GM23338 (cell line): Measurements from ENCODE around the gene ACTMAP. TPM values are rescaled to one million over a fixed set of nuclear protein-coding genes. Genes with fewer than 3 reads are reported as not detected.
"Not testable (repeated sequence)": the region's sequence is repeated elsewhere in the genome, so short reads cannot be mapped to it uniquely, and the experiment has no call there.

Experiments used
- ATAC-seq: fragments of 200-7000 bp; cut with Tn5 transposase; 3 replicates; pipeline ENCODE4 v1.9.1; 2020
- DNase-seq: peaks from one replicate; pipeline ENCODE4 v3.0.0-alpha.2; 2015; ENCODE audit warnings: low spot score
- H2AFZ ChIP-seq: fragments of 200-600 bp; sonication (generic); 2 replicates; pipeline ENCODE4 v1.8.0; 2016; ENCODE audit warnings: antibody characterized with exemption, mild to moderate bottlenecking, moderate library complexity
- H3F3A ChIP-seq: fragments of 200-600 bp; sonication (generic); replicated peaks from 2 replicates; pipeline ENCODE4 v1.8.0; 2017; ENCODE audit warnings: antibody characterized with exemption, mixed run types, low read depth
- H3K27ac ChIP-seq: fragments of 200-600 bp; sonication (generic); 2 replicates; pipeline ENCODE4 v1.6.1; 2016; ENCODE audit warnings: low read depth
- H3K27me3 ChIP-seq: fragments of 200-600 bp; sonication (generic); 2 replicates; pipeline ENCODE4 v1.8.0; 2016; ENCODE audit warnings: mild to moderate bottlenecking, mixed run types, moderate library complexity; ENCODE audit not compliant: insufficient read depth
- H3K36me3 ChIP-seq: fragments of 200-600 bp; sonication (generic); 2 replicates; pipeline ENCODE4 v1.8.0; 2016; ENCODE audit warnings: mild to moderate bottlenecking; ENCODE audit not compliant: insufficient read depth
- H3K4me1 ChIP-seq: fragments of 200-600 bp; sonication (generic); 2 replicates; pipeline ENCODE4 v1.8.0; 2016; ENCODE audit warnings: mild to moderate bottlenecking, moderate library complexity; ENCODE audit not compliant: insufficient read depth
- H3K4me2 ChIP-seq: fragments of 200-600 bp; sonication (generic); 2 replicates; pipeline ENCODE4 v1.7.1; 2017; ENCODE audit warnings: mixed run types
- H3K4me3 ChIP-seq: fragments of 200-600 bp; sonication (generic); 2 replicates; pipeline ENCODE4 v1.6.1; 2016; ENCODE audit warnings: mixed run types
- H3K79me2 ChIP-seq: fragments of 200-600 bp; sonication (generic); replicated peaks from 2 replicates; pipeline ENCODE4 v1.8.0; 2017; ENCODE audit warnings: mild to moderate bottlenecking; ENCODE audit not compliant: insufficient read depth
- H3K9me2 ChIP-seq: fragments of 200-600 bp; sonication (generic); 2 replicates; pipeline ENCODE4 v1.8.0; 2017; ENCODE audit not compliant: insufficient read depth
- H4K20me1 ChIP-seq: fragments of 200-600 bp; sonication (generic); replicated peaks from 2 replicates; pipeline ENCODE4 v1.8.0; 2017; ENCODE audit warnings: mild to moderate bottlenecking; ENCODE audit not compliant: insufficient read depth
- H3K27ac Mint-ChIP-seq: 2 replicates; pipeline ENCODE4 v1.8.0; 2020; ENCODE audit warnings: inconsistent platforms, mild to moderate bottlenecking, moderate library complexity, mixed read lengths
- H3K27me3 Mint-ChIP-seq: 3 replicates; pipeline ENCODE4 v1.8.0; 2022; ENCODE audit warnings: low read depth, mild to moderate bottlenecking, moderate library complexity, mixed read lengths, inconsistent platforms; ENCODE audit not compliant: insufficient read depth, poor library complexity
- H3K36me3 Mint-ChIP-seq: 3 replicates; pipeline ENCODE4 v1.8.0; 2021; ENCODE audit warnings: low read depth, mild to moderate bottlenecking, inconsistent platforms, moderate library complexity, mixed read lengths
- H3K4me1 Mint-ChIP-seq: 3 replicates; pipeline ENCODE4 v1.8.0; 2020; ENCODE audit warnings: mild to moderate bottlenecking, inconsistent platforms, mixed read lengths
- H3K4me3 Mint-ChIP-seq: 3 replicates; pipeline ENCODE4 v1.8.0; 2021; ENCODE audit warnings: moderate library complexity, mild to moderate bottlenecking, inconsistent platforms, mixed read lengths
- H3K9me3 Mint-ChIP-seq: 3 replicates; pipeline ENCODE4 v1.8.0; 2020; ENCODE audit warnings: moderate library complexity, mild to moderate bottlenecking, inconsistent platforms, mixed read lengths
- CREB1 ChIP-seq: fragments of 250-450 bp; sonication (Bioruptor Pico); IDR thresholded peaks from 2 replicates; pipeline ENCODE4 v1.5.0; 2020; ENCODE audit warnings: low read depth, mild to moderate bottlenecking, moderate library complexity
- EZH2phosphoT487 ChIP-seq: fragments of 200-600 bp; sonication (generic); IDR thresholded peaks from one replicate; pipeline ENCODE4 v1.8.1; 2018; ENCODE audit warnings: antibody characterized with exemption; ENCODE audit not compliant: unreplicated experiment
- JUNB ChIP-seq: IDR thresholded peaks from one replicate; pipeline ENCODE4 v1.6.1; 2016; ENCODE audit warnings: antibody characterized with exemption; ENCODE audit not compliant: unreplicated experiment
- NANOG ChIP-seq: IDR thresholded peaks from 2 replicates; pipeline ENCODE4 v1.6.1; 2016; ENCODE audit warnings: antibody characterized with exemption, borderline replicate concordance
- REST ChIP-seq: IDR thresholded peaks from one replicate; pipeline ENCODE4 v1.6.1; 2018; ENCODE audit warnings: antibody characterized with exemption; ENCODE audit not compliant: unreplicated experiment
- STAT1 ChIP-seq: IDR thresholded peaks from one replicate; pipeline ENCODE4 v1.6.1; 2016; ENCODE audit warnings: antibody characterized with exemption; ENCODE audit not compliant: unreplicated experiment
- ZNF114 ChIP-seq: fragments of 250-450 bp; sonication (Bioruptor Pico); IDR thresholded peaks from 2 replicates; pipeline ENCODE4 v1.5.0; 2020; ENCODE audit warnings: mild to moderate bottlenecking, moderate library complexity
- ZNF331 ChIP-seq: fragments of 250-450 bp; sonication (Bioruptor Pico); IDR thresholded peaks from 2 replicates; pipeline ENCODE4 v1.5.0; 2020; ENCODE audit warnings: low read depth, mild to moderate bottlenecking, moderate library complexity
- ZNF462 ChIP-seq: fragments of 250-450 bp; sonication (Bioruptor Pico); IDR thresholded peaks from 2 replicates; pipeline ENCODE4 v1.5.0; 2020; ENCODE audit warnings: mild to moderate bottlenecking, moderate library complexity
- polyA plus RNA-seq: library from polyadenylated mRNA; unstranded; fragments of >200 nt; fragmentation: Nextera tagmentation; extraction: Ambion mirVana; gene quantifications from 2 replicates; pipeline ENCODE4 v1.2.1, GENCODE V29; 2016
- total RNA-seq: library from RNA; depleted of rRNA; stranded (reverse); fragments of >200 nt; shearing (Covaris generic); gene quantifications from 2 replicates; pipeline ENCODE4 v1.2.3, GENCODE V29; 2014
- TF ChIP-seq, protein P1 (sequence below), 2 experiments: fragments of 200-600 bp in 1 of 2; sonication (generic) in 1 of 2; conservative IDR thresholded peaks; 2 replicates each; pipeline versions ENCODE4 v1.5.1 to v1.6.1; 2016 to 2017; ENCODE audit warnings: antibody characterized with exemption in 2 of 2, low read depth in 2 of 2, mild to moderate bottlenecking in 2 of 2, moderate library complexity in 1 of 2

The ACTMAP gene
- total and polyA plus RNA-seq, 2 experiments from 2014 or later = 14.9 to 16.7 TPM

DNA sequence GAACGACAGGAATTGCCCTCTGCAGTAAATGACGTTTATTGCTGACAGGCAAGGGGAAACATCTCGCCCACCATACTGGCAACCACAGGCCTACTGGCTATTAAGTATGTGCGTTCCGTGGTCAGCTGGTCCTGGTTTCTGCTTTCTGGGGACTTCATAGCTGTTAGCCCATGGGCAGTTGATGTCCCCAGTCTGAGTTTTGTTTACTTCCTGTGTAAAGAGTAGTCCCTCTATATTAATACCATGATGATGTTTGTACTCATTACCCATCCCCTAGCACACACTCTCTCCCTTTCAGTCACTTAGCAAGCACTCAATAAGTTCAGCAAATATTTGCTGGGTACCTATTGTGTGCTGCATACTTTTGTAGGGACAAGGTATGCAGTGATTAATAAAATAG, 18.6 kb upstream of the ACTMAP start (continued):
- TF ChIP-seq EZH2phosphoT487 (no peak), STAT1 (no peak), NANOG (no peak), CREB1 (CRISPR knock-in tag) (no peak)

- not testable (repeated sequence) for H3K4me1 ChIP-seq, H3K4me3 ChIP-seq, H3K4me1 Mint-ChIP-seq, ATAC-seq, H3K9me2 ChIP-seq, H3K9me3 Mint-ChIP-seq, H3K79me2 ChIP-seq, H3K27me3 Mint-ChIP-seq, H2AFZ ChIP-seq, DNase-seq, H3K27me3 ChIP-seq, H3K4me2 ChIP-seq, H3K27ac Mint-ChIP-seq, H3K4me3 Mint-ChIP-seq
- peaks cover 71% of the 10 kb centered on the region for H3K36me3 Mint-ChIP-seq
- peaks cover 44% of the 10 kb centered on the region for H3K36me3 ChIP-seq
- peaks cover 16% of the 10 kb centered on the region for H4K20me1 ChIP-seq
- H3F3A ChIP-seq = peaks cover 46% of the 10 kb centered on the region
- peak overlapping the region; percentile 66; the same call in 1 of the 2 replicates for H3K27ac ChIP-seq
Observed at GRCh38 chr19:40766385-40766784, 16.1 kb upstream of the ACTMAP start.

- Histone ChIP-seq H3K9me2 (no peaks in the 10 kb centered on the region), H3K4me2 (no peak overlapping the region), H3K79me2 (peaks cover 20% of the 10 kb centered on the region; the same call in 1 of the 2 replicates), H3K36me3 (peaks cover 67% of the 10 kb centered on the region), H3K27ac (no peak overlapping the region), H3K27me3 (no peaks in the 10 kb centered on the region), H3K4me1 (no peaks in the 10 kb centered on the region), H4K20me1 (peaks cover 34% of the 10 kb centered on the region), H3F3A (peaks cover 55% of the 10 kb centered on the region), H2AFZ (no peak overlapping the region), H3K4me3 (no peak overlapping the region)
- peaks cover 84% of the 10 kb centered on the region for H3K36me3 Mint-ChIP-seq
- H3K4me1 Mint-ChIP-seq = no peaks in the 10 kb centered on the region
- ATAC-seq = no peak
- no peak for DNase-seq
- no peak overlapping the region for H3K27ac Mint-ChIP-seq
- H3K9me3 Mint-ChIP-seq = no peaks in the 10 kb centered on the region
- H3K27me3 Mint-ChIP-seq = peaks cover 2% of the 10 kb centered on the region
- no peak overlapping the region for H3K4me3 Mint-ChIP-seq
- TF ChIP-seq ZNF114 (CRISPR knock-in tag) (no peak), ZNF331 (CRISPR knock-in tag) (no peak), ZNF462 (CRISPR knock-in tag) (no peak), JUNB (no peak), REST (no peak), EZH2phosphoT487 (no peak)
- TF ChIP-seq, protein P1, sequence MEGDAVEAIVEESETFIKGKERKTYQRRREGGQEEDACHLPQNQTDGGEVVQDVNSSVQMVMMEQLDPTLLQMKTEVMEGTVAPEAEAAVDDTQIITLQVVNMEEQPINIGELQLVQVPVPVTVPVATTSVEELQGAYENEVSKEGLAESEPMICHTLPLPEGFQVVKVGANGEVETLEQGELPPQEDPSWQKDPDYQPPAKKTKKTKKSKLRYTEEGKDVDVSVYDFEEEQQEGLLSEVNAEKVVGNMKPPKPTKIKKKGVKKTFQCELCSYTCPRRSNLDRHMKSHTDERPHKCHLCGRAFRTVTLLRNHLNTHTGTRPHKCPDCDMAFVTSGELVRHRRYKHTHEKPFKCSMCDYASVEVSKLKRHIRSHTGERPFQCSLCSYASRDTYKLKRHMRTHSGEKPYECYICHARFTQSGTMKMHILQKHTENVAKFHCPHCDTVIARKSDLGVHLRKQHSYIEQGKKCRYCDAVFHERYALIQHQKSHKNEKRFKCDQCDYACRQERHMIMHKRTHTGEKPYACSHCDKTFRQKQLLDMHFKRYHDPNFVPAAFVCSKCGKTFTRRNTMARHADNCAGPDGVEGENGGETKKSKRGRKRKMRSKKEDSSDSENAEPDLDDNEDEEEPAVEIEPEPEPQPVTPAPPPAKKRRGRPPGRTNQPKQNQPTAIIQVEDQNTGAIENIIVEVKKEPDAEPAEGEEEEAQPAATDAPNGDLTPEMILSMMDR (conservative IDR thresholded peaks at IDR 0.05; ENCODE audit: low read depth in 2 of 2) = no peak
Observed at GRCh38 chr19:40763963-40764362, 13.7 kb upstream of the ACTMAP start.
